Smooth muscle cell (in vitro differentiated cells): ENCODE measurements around the gene ZNF438. TPM values are rescaled to one million over a fixed set of nuclear protein-coding genes. Genes with fewer than 3 reads are reported as not detected.

Experiments used
- DNase-seq: peaks from one replicate; lab custom pipeline; 2025; ENCODE audit not compliant: unreplicated experiment; lab: John Stamatoyannopoulos, UW
- H2AFZ ChIP-seq: fragments of 200-600 bp; sonication (generic); 2 replicates; pipeline ENCODE4 v1.6.0; 2016; ENCODE audit warnings: antibody characterized with exemption, low read depth, mild to moderate bottlenecking
- H3F3A ChIP-seq: fragments of 200-600 bp; sonication (generic); 2 replicates; pipeline ENCODE4 v1.6.0; 2017; ENCODE audit warnings: antibody characterized with exemption, low read depth
- H3K27ac ChIP-seq: fragments of 200-600 bp; sonication (generic); 2 replicates; pipeline ENCODE4 v1.5.1; 2016; ENCODE audit warnings: low read depth, mild to moderate bottlenecking
- H3K27me3 ChIP-seq: fragments of 200-600 bp; sonication (generic); 2 replicates; pipeline ENCODE4 v1.6.1; 2016; ENCODE audit warnings: low read depth, mild to moderate bottlenecking
- H3K36me3 ChIP-seq: fragments of 200-600 bp; sonication (generic); 2 replicates; pipeline ENCODE4 v1.5.1; 2016; ENCODE audit warnings: low read depth
- H3K4me1 ChIP-seq: fragments of 200-600 bp; sonication (generic); 2 replicates; pipeline ENCODE4 v1.5.1; 2016; ENCODE audit warnings: low read depth
- H3K4me2 ChIP-seq: fragments of 200-600 bp; sonication (generic); 2 replicates; pipeline ENCODE4 v1.6.0; 2016; ENCODE audit warnings: mild to moderate bottlenecking
- H3K4me3 ChIP-seq: fragments of 200-600 bp; sonication (generic); 2 replicates; pipeline ENCODE4 v1.5.1; 2016; ENCODE audit warnings: mild to moderate bottlenecking
- H3K79me2 ChIP-seq: fragments of 200-600 bp; sonication (generic); 2 replicates; pipeline ENCODE4 v1.6.0; 2016; ENCODE audit warnings: low read depth, mild to moderate bottlenecking
- H3K9ac ChIP-seq: fragments of 200-600 bp; sonication (generic); 2 replicates; pipeline ENCODE4 v1.6.0; 2016; ENCODE audit warnings: low read depth
- H3K9me3 ChIP-seq: fragments of 200-600 bp; sonication (generic); replicated peaks from 2 replicates; pipeline ENCODE4 v1.5.1; 2016; ENCODE audit warnings: low read depth
- H4K20me1 ChIP-seq: fragments of 200-600 bp; sonication (generic); 2 replicates; pipeline ENCODE4 v1.6.0; 2016; ENCODE audit warnings: low read depth
- CTCF ChIP-seq: fragments of 200-600 bp; sonication (generic); IDR thresholded peaks from 2 replicates; pipeline ENCODE4 v1.5.1; 2017; ENCODE audit warnings: borderline replicate concordance, mild to moderate bottlenecking, antibody characterized with exemption; ENCODE audit not compliant: insufficient read depth, poor library complexity, severe bottlenecking
- WGBS: methylation state at CpG from one replicate; pipeline ENCODE4 v1.1.7; 2016; ENCODE audit warnings: low lambda C conversion rate; 5-methylcytosine and 5-hydroxymethylcytosine counted together
- polyA plus RNA-seq: library from polyadenylated mRNA; unstranded; fragments of >200 nt; fragmentation: Nextera tagmentation; extraction: Ambion mirVana; gene quantifications from 2 replicates; pipeline ENCODE4 v1.2.1, GENCODE V29; 2016
- total RNA-seq: library from RNA; depleted of rRNA; stranded (reverse); fragments of >200 nt; gene quantifications from 2 replicates; pipeline ENCODE4 v1.2.3, GENCODE V29; 2014

Gene ZNF438
- total and polyA plus RNA-seq, 2 experiments from 2014 or later, result 2.8 to 3.4 TPM

DNA sequence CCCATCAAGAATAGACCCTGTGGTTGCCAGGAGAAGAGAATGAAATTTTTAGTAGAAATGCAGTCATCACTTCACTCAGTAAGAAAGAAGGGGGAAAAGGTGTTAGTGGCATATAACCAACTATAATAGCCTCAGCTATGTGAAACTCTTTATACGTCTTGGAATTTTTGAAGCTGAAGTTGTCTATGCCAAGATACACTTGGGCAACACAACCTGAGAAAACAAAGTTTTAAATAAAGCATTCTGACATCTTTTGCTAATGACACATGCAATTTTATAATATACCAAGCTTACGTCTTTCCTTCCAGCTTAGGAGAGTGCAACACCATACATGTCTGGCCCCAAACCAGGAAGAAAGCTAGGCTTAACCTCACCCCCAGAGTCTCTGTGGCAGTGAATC lies 40.8 kb upstream of the ZNF438 start:
- H3K9ac ChIP-seq, result no peak overlapping the region
- TF ChIP-seq CTCF, result no peak
- peak overlapping the region; percentile 67 for H3K27ac ChIP-seq

GRCh38 chr10:31071232-31072005 lies 39.8 kb upstream of the ZNF438 start:
- no peaks in the 10 kb centered on the region for H4K20me1 ChIP-seq
- DNase-seq, result no peak
- no peaks in the 10 kb centered on the region for H3K79me2 ChIP-seq
- no peaks in the 10 kb centered on the region for H3K36me3 ChIP-seq
- H3K27me3 ChIP-seq, result no peaks in the 10 kb centered on the region
- no peak for TF ChIP-seq CTCF
- H3F3A ChIP-seq, result no peaks in the 10 kb centered on the region
- H3K4me1 ChIP-seq, result peaks cover 5% of the 10 kb centered on the region
- WGBS, result 59% methylated on average over 6 of the region's 6 CpGs
- H3K4me2 ChIP-seq, result no peak overlapping the region
- no peak overlapping the region for H3K4me3 ChIP-seq
- H3K27ac ChIP-seq, result peak overlapping the region; percentile 67
- peak overlapping the region; percentile 16 for H3K9ac ChIP-seq
- H3K9me3 ChIP-seq, result no peaks in the 10 kb centered on the region
- no peak overlapping the region for H2AFZ ChIP-seq

More for the DNA sequence above, 40.8 kb upstream of the ZNF438 start:
- Histone ChIP-seq H3K36me3 (no peaks in the 10 kb centered on the region), H2AFZ (no peak overlapping the region), H3K4me3 (no peak overlapping the region), H3K27me3 (no peaks in the 10 kb centered on the region), H3F3A (no peaks in the 10 kb centered on the region), H3K9me3 (no peaks in the 10 kb centered on the region), H4K20me1 (no peaks in the 10 kb centered on the region), H3K4me1 (peaks cover 5% of the 10 kb centered on the region), H3K79me2 (no peaks in the 10 kb centered on the region), H3K4me2 (no peak overlapping the region)
- 84% methylated on average over 2 of the region's 2 CpGs for WGBS
- DNase-seq, result no peak

DNA sequence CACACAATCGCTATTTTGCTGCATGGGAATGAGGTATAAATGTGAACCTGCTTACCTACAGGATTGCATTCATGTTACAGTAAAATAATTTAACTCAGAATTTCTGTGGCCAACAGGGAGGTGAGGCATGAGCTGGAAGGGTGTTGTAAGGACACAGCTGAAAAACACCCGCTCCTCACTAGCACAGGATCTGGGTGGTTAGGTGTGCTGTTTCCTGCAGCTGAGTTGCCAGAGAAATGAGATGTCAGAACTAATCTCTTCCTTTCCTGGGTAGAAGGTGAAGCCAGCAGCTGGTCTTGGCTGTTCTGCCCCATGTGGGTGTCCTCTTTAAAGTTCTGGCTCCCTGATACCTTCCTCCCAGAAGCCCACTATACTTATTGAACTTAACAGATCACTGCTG lies 39.0 kb upstream of the ZNF438 start:
- Histone ChIP-seq H3K9me3 (no peaks in the 10 kb centered on the region), H3K27ac (no peak overlapping the region), H3K79me2 (no peaks in the 10 kb centered on the region), H3K27me3 (no peaks in the 10 kb centered on the region), H3K4me3 (no peak overlapping the region), H2AFZ (no peak overlapping the region), H3K36me3 (no peaks in the 10 kb centered on the region), H4K20me1 (no peaks in the 10 kb centered on the region), H3K9ac (no peak overlapping the region), H3F3A (no peaks in the 10 kb centered on the region), H3K4me1 (peaks cover 5% of the 10 kb centered on the region), H3K4me2 (no peak overlapping the region)
- DNase-seq, result no peak
- 96% methylated on average over 2 of the region's 2 CpGs for WGBS
- no peak for TF ChIP-seq CTCF

DNA sequence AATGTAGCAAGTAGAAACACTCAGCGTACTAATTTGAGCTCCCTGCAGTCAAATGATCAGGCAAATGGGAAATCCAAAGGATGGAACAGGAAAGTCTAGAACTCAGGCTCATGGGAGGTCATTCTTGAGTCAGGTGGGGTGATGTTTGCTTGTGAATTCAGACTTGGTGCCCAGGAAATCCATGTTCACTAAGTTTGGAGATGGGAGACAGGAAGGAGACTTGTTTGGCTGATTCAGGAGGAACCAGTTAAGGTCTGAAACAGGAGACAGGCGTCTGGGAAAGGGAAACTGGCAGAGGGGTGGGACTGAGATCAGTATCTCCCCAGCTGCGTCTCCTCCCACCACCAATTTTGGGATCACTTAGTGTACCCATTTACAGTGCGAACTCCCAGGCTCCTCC lies 38.4 kb upstream of the ZNF438 start:
- H3K9me3 ChIP-seq, result no peaks in the 10 kb centered on the region
- H3K9ac ChIP-seq, result no peak overlapping the region
- no peak overlapping the region for H3K27ac ChIP-seq
- WGBS, result 76% methylated on average over 4 of the region's 4 CpGs
- H3K79me2 ChIP-seq, result no peaks in the 10 kb centered on the region
- no peaks in the 10 kb centered on the region for H3K27me3 ChIP-seq
- no peaks in the 10 kb centered on the region for H3K36me3 ChIP-seq
- H4K20me1 ChIP-seq, result no peaks in the 10 kb centered on the region
- DNase-seq, result no peak
- TF ChIP-seq CTCF, result no peak
- peaks cover 3% of the 10 kb centered on the region for H3F3A ChIP-seq
- H3K4me2 ChIP-seq, result peak overlapping the region; percentile 11
- H2AFZ ChIP-seq, result no peak overlapping the region
- H3K4me1 ChIP-seq, result peaks cover 5% of the 10 kb centered on the region
- no peak overlapping the region for H3K4me3 ChIP-seq
